ENCODE measurements around the gene ECM2. TPM values are rescaled to one million over a fixed set of nuclear protein-coding genes. Genes with fewer than 3 reads are reported as not detected.

ECM2 gene
- polyA plus RNA-seq, 1 experiment: 2.2 TPM

GRCh38 chr9:92478783-92479182 is 57.0 kb downstream of the ECM2 start:
- no peaks in the 10 kb centered on the region for H3K9me3 ChIP-seq (ENCODE audit: control insufficient read depth, insufficient read depth, low read length)
- ChIA-PET POLR2A (no interaction called here), CTCF (no interaction called here)
- no peaks in the 10 kb centered on the region for H3K27me3 ChIP-seq (ENCODE audit: control insufficient read depth, insufficient read depth, low read length)
- no peak for DNase-seq (ENCODE audit: low read depth, low spot score)
- H3K4me3 ChIP-seq (ENCODE audit: low read depth, low read length): no peak overlapping the region
- H3K27ac ChIP-seq (ENCODE audit: low read depth, low read length): no peak overlapping the region
- TF ChIP-seq, protein P1, sequence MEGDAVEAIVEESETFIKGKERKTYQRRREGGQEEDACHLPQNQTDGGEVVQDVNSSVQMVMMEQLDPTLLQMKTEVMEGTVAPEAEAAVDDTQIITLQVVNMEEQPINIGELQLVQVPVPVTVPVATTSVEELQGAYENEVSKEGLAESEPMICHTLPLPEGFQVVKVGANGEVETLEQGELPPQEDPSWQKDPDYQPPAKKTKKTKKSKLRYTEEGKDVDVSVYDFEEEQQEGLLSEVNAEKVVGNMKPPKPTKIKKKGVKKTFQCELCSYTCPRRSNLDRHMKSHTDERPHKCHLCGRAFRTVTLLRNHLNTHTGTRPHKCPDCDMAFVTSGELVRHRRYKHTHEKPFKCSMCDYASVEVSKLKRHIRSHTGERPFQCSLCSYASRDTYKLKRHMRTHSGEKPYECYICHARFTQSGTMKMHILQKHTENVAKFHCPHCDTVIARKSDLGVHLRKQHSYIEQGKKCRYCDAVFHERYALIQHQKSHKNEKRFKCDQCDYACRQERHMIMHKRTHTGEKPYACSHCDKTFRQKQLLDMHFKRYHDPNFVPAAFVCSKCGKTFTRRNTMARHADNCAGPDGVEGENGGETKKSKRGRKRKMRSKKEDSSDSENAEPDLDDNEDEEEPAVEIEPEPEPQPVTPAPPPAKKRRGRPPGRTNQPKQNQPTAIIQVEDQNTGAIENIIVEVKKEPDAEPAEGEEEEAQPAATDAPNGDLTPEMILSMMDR (IDR thresholded peaks at IDR 0.05; ENCODE audit: low read depth, low read length): no peak

DNA sequence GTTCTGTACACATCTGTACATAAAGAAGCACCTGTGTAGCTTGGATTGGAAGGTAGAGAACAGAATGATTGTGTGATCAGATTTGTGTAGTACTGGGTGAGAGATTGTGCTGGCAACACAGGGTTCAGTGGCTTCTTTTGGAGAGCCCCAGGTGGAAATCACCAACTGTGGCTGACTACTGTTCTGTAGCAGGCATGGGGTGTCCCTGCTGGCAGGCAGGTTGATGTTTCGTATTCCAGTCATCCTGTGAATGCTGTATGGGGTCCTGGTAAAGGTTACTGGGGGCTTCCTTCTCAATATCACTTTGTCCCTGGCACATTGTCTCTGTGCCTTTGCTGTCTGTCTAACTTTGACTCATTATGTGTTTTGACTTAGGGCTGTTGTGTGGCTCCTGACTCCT is 58.8 kb downstream of the ECM2 start:
- Histone ChIP-seq H3K4me3 (ENCODE audit: low read depth, low read length) (no peak overlapping the region), H3K27ac (ENCODE audit: low read depth, low read length) (no peak overlapping the region), H3K9me3 (ENCODE audit: control insufficient read depth, insufficient read depth, low read length) (no peaks in the 10 kb centered on the region), H3K27me3 (ENCODE audit: control insufficient read depth, insufficient read depth, low read length) (no peaks in the 10 kb centered on the region)
- ChIA-PET POLR2A (no interaction called here), CTCF (interaction anchor here (0.6 kb wide), 1 partner anchor 337 kb away, joined by 3 read pairs; no protein-coding TSS in a partner anchor)
- no peak for DNase-seq (ENCODE audit: low read depth, low spot score)
- TF ChIP-seq, protein P1 (IDR thresholded peaks at IDR 0.05; ENCODE audit: low read depth, low read length): no peak

- no peak overlapping the region for H3K4me3 ChIP-seq (ENCODE audit: low read depth, low read length)
- no peak overlapping the region for H3K27ac ChIP-seq (ENCODE audit: low read depth, low read length)
- no peaks in the 10 kb centered on the region for H3K9me3 ChIP-seq (ENCODE audit: control insufficient read depth, insufficient read depth, low read length)
- TF ChIP-seq, protein P1 (IDR thresholded peaks at IDR 0.05; ENCODE audit: low read depth, low read length): no peak
- no peaks in the 10 kb centered on the region for H3K27me3 ChIP-seq (ENCODE audit: control insufficient read depth, insufficient read depth, low read length)
- CTCF ChIA-PET: no interaction called here
- no peak for DNase-seq (ENCODE audit: low read depth, low spot score)
- POLR2A ChIA-PET: no interaction called here
Measured at GRCh38 chr9:92474587-92474986, 61.2 kb downstream of the ECM2 start.

DNA sequence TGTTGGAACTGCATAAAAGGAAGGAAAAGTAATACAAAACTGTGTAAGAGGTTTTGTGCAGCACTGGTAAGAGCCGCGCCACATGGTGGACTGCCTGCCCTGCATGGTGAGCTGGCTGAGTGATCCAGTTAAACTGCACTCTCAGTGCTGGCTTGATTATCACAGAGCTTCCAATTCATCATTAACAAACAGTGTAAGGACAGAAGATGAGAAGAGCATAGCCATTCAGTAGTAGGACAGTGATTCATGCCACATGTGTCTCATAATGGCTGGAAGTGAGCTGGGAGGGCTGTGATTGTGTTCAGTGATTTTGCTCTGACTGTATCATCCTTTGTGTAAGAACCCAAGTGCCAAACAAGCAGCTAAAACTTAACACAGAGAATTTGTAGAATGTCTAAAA is 67.6 kb downstream of the ECM2 start:
- Histone ChIP-seq H3K4me3 (ENCODE audit: low read depth, low read length) (no peak overlapping the region), H3K9me3 (ENCODE audit: control insufficient read depth, insufficient read depth, low read length) (no peaks in the 10 kb centered on the region), H3K27ac (ENCODE audit: low read depth, low read length) (no peak overlapping the region), H3K27me3 (ENCODE audit: control insufficient read depth, insufficient read depth, low read length) (no peaks in the 10 kb centered on the region)
- POLR2A ChIA-PET: no interaction called here
- TF ChIP-seq, protein P1 (IDR thresholded peaks at IDR 0.05; ENCODE audit: low read depth, low read length): no peak
- DNase-seq (ENCODE audit: low read depth, low spot score): no peak
- CTCF ChIA-PET: interaction anchor here (0.6 to 1.2 kb wide), 2 partner anchors 12 to 184 kb away, joined by 3 to 6 read pairs; no protein-coding TSS in a partner anchor

GRCh38 chr9:92467511-92467910 is 68.3 kb downstream of the ECM2 start:
- no peak overlapping the region for H3K27ac ChIP-seq (ENCODE audit: low read depth, low read length)
- ChIA-PET CTCF (interaction anchor here (0.6 to 1.2 kb wide), 2 partner anchors 12 to 137 kb away, joined by 3 read pairs; no protein-coding TSS in a partner anchor), POLR2A (no interaction called here)
- no peaks in the 10 kb centered on the region for H3K9me3 ChIP-seq (ENCODE audit: control insufficient read depth, insufficient read depth, low read length)
- no peak for DNase-seq (ENCODE audit: low read depth, low spot score)
- H3K27me3 ChIP-seq (ENCODE audit: control insufficient read depth, insufficient read depth, low read length): no peaks in the 10 kb centered on the region
- TF ChIP-seq, protein P1 (IDR thresholded peaks at IDR 0.05; ENCODE audit: low read depth, low read length): no peak
- H3K4me3 ChIP-seq (ENCODE audit: low read depth, low read length): no peak overlapping the region
